Right cardiac atrium (tissue), 5 donors: ENCODE data around the gene BARHL2. TPM values are rescaled to one million over a fixed set of nuclear protein-coding genes. Genes with fewer than 3 reads are reported as not detected.

Source experiments
- ATAC-seq, 2 donors: fragments of 200-7000 bp; cut with Tn5 transposase; one replicate each; pipeline versions ENCODE4 v1.8.0 to v1.9.1; 2020; ENCODE audit warnings: moderate library complexity in 2 of 2, mild to moderate bottlenecking in 1 of 2
- DNase-seq, 3 donors: peaks; one replicate each; pipeline ENCODE4 v3.0.0-alpha.2; 2020
- H3K27ac ChIP-seq: one replicate; pipeline ENCODE4 v1.5.1; 2013; ENCODE audit warnings: mild to moderate bottlenecking, low read length, control low read depth, moderate library complexity
- H3K27me3 ChIP-seq: one replicate; pipeline ENCODE4 v1.6.1; 2013; ENCODE audit not compliant: control insufficient read depth, insufficient read depth
- H3K4me1 ChIP-seq: one replicate; pipeline ENCODE4 v1.6.1; 2013; ENCODE audit warnings: low read length; ENCODE audit not compliant: control insufficient read depth, insufficient read depth
- H3K4me3 ChIP-seq: one replicate; pipeline ENCODE4 v1.5.1; 2013; ENCODE audit warnings: low read length, control low read depth
- H3K9me3 ChIP-seq: one replicate; pipeline ENCODE4 v1.6.1; 2013; ENCODE audit warnings: low read length; ENCODE audit not compliant: control insufficient read depth
- WGBS: extraction: QIAGEN DNeasy Blood & Tissue Kit; methylation state at CpG from one replicate; pipeline ENCODE4 v1.1.7; 2013; 5-methylcytosine and 5-hydroxymethylcytosine counted together
- intact Hi-C, 4 donors: fragments of 100-400 bp; cut with DNase I; formaldehyde crosslinking; loops; one replicate each; pipeline versions ENCODE4 v1.11.0 to v1.14.0; 2022 to 2023
- polyA plus RNA-seq: library from polyadenylated mRNA; stranded (reverse); fragments of 200-250 nt; gene quantifications from one replicate; pipeline ENCODE4 v1.2.3, GENCODE V29; 2013
- total RNA-seq, 4 donors: library from RNA; stranded (reverse); fragmentation: NEBNext Ultra II Directional; extraction: Animal tissue kit (Norgen Biotek cat#: 25700); gene quantifications; one replicate each; pipeline ENCODE4 v1.2.1, GENCODE V29; 2021
- donor health status: healthy with polysubstance abuse.
- donor health status: DM: no; HTN: yes; CAD: no.
- donor health status: DM: no; HTN: no; CAD: no.
- donor health status: DM: no; HTN: yes; CAD: no; lungs with severe emphysema.
- donor health status: DM: yes; HTN: yes; CAD: no.

The BARHL2 gene
- total and polyA plus RNA-seq, 5 donors, result not detected

DNA sequence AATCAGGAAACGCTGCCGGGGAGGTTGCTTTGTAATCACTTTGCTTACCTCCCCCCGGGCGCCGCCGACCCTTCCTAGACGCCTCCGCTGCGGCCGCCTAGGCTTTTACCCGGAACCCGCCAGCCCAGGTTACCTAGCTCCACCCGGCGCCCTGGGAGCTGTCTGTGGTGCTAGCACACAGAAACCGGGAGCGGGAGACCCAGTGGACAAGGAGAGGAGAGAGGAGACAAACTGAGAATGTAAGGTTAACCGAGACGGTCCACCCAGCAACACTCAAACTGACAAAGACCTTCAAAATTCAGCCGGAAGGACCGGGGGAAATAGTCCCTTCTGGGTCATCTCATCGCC lies 9.8 kb downstream of the BARHL2 start:
- intact Hi-C loops, result no loop called here
- Histone ChIP-seq H3K4me3 (peak overlapping the region; percentile 39), H3K27me3 (peaks cover 5% of the 10 kb centered on the region), H3K4me1 (peaks cover 2% of the 10 kb centered on the region), H3K9me3 (no peaks in the 10 kb centered on the region), H3K27ac (no peak overlapping the region)
- peak in 2 of 3 donors; percentile 49 to 64 for DNase-seq
- 2% methylated on average over 21 of the region's 21 CpGs for WGBS
- peak; percentile 71 to 74 for ATAC-seq

GRCh38 chr1:90706437-90707362 lies 10.4 kb downstream of the BARHL2 start:
- H3K27ac ChIP-seq, result no peak overlapping the region
- ATAC-seq (peak; percentile 59 to 76), DNase-seq (peak; percentile 36 to 69 (median 57))
- peaks cover 7% of the 10 kb centered on the region for H3K27me3 ChIP-seq
- intact Hi-C loops, result no loop called here
- WGBS, result 2% methylated on average over 73 of the region's 73 CpGs
- no peaks in the 10 kb centered on the region for H3K9me3 ChIP-seq
- peaks cover 2% of the 10 kb centered on the region for H3K4me1 ChIP-seq
- H3K4me3 ChIP-seq, result peak overlapping the region; percentile 39

- H3K4me3 ChIP-seq, result peak overlapping the region; percentile 39
- no peak overlapping the region for H3K27ac ChIP-seq
- peaks cover 7% of the 10 kb centered on the region for H3K27me3 ChIP-seq
- no peak for DNase-seq
- ATAC-seq, result no peak
- peaks cover 1% of the 10 kb centered on the region for H3K4me1 ChIP-seq
- WGBS, result 9% methylated on average over 8 of the region's 8 CpGs
- H3K9me3 ChIP-seq, result no peaks in the 10 kb centered on the region
- intact Hi-C loops, result no loop called here
Observed at GRCh38 chr1:90705956-90706355, 11.1 kb downstream of the BARHL2 start.

GRCh38 chr1:90704817-90705216 lies 12.3 kb downstream of the BARHL2 start:
- intact Hi-C loops, result no loop called here
- ATAC-seq (no peak), DNase-seq (no peak)
- Histone ChIP-seq H3K27me3 (peaks cover 10% of the 10 kb centered on the region), H3K4me1 (no peaks in the 10 kb centered on the region), H3K27ac (no peak overlapping the region), H3K4me3 (no peak overlapping the region), H3K9me3 (no peaks in the 10 kb centered on the region)
- 8% methylated on average over 14 of the region's 14 CpGs for WGBS

GRCh38 chr1:90694846-90695245 lies 22.3 kb downstream of the BARHL2 start:
- Histone ChIP-seq H3K4me1 (no peaks in the 10 kb centered on the region), H3K4me3 (no peak overlapping the region), H3K27ac (no peak overlapping the region), H3K9me3 (no peaks in the 10 kb centered on the region), H3K27me3 (peaks cover 3% of the 10 kb centered on the region)
- WGBS, result 72% methylated on average over 3 of the region's 3 CpGs
- intact Hi-C loops, result no loop called here
- ATAC-seq (no peak), DNase-seq (no peak)

GRCh38 chr1:90687747-90688146 lies 29.4 kb downstream of the BARHL2 start:
- Histone ChIP-seq H3K27ac (no peak overlapping the region), H3K27me3 (no peaks in the 10 kb centered on the region), H3K4me1 (no peaks in the 10 kb centered on the region), H3K9me3 (no peaks in the 10 kb centered on the region), H3K4me3 (no peak overlapping the region)
- DNase-seq (no peak), ATAC-seq (no peak)
- 86% methylated on average over 3 of the region's 3 CpGs for WGBS
- intact Hi-C loops, result no loop called here

DNA sequence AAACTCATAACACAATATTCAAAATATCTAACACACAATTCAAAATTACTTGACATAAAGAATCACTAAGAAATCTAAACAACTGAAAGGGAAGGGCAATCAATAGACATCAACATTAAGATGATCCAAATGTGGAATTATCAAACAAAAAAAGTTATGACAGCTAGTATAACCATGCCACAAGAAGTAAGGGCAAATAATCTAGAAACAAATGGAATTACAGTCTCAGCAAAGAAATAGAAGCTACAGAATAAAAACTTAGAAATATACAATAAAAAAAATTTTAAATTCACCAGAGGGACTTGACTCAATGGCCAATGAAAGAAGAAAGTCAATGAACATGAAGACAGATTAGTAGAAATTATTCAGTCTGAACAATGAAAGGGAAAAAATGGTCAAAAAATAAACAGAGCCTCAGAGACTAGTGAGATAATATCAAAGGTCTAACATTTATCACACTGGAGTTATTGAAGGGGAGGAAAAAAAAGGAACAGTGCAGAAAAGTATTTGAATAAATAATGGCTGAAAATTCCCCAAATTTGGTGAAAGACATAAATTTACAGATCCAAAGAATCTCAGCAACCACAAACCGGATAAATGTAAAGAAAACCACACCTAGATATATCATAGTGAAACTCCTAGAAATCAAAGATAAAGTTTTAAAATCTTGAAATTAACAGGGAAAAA lies 41.8 kb downstream of the BARHL2 start:
- DNase-seq (no peak), ATAC-seq (no peak)
- H3K4me1 ChIP-seq, result no peaks in the 10 kb centered on the region
- no peak overlapping the region for H3K4me3 ChIP-seq
- WGBS, result 87% methylated on average over 1 of the region's 1 CpG
- no peaks in the 10 kb centered on the region for H3K27me3 ChIP-seq
- H3K9me3 ChIP-seq, result no peaks in the 10 kb centered on the region
- H3K27ac ChIP-seq, result no peak overlapping the region
- intact Hi-C loops, result no loop called here

DNA sequence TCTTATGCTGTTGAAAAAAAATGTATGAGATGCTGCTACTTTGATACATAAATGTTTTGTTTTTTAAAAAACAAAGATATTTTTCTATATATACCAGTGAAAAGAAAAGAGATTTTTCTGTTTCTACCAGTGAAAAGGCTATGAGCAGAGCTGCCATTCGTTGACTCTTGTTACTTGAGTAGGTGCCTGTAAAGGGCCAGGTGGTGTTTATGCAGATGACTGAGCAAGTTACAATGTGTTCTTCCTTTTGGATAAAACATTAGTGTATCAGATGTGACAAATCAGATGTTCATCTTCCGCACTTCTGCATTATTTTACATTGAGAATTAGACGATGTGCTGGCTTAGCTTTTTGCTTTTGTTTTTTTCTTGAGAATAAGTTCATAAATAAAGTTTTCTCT lies 45.4 kb downstream of the BARHL2 start:
- 53% methylated on average over 3 of the region's 3 CpGs for WGBS
- ATAC-seq (no peak), DNase-seq (no peak)
- Histone ChIP-seq H3K27ac (no peak overlapping the region), H3K4me3 (no peak overlapping the region), H3K27me3 (no peaks in the 10 kb centered on the region), H3K9me3 (no peaks in the 10 kb centered on the region), H3K4me1 (no peaks in the 10 kb centered on the region)
- intact Hi-C loops, result no loop called here

DNA sequence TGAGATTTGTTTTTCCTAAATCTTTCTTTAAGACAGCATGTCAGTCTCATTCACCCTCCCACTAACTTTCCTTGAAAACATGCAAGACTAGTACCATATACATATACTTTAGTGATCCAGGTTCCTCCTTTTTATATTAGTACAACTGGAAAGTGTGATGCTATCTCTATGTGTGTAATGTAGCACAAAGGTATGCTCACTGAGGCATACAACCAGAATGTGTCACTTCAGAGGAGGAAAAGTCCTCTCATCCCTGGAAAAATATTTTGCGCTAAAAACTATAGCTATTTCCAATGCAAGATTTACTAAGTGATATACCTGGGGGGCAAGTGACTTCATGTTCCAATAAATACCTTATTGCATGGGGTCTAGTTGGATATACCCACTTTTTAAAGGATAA lies 45.9 kb downstream of the BARHL2 start:
- intact Hi-C loops, result no loop called here
- 93% methylated on average over 1 of the region's 1 CpG for WGBS
- ATAC-seq, result no peak

More for the DNA sequence above, 45.9 kb downstream of the BARHL2 start:
- H3K27ac ChIP-seq, result no peak overlapping the region
- no peaks in the 10 kb centered on the region for H3K4me1 ChIP-seq
- no peak overlapping the region for H3K4me3 ChIP-seq
- H3K9me3 ChIP-seq, result no peaks in the 10 kb centered on the region
- H3K27me3 ChIP-seq, result no peaks in the 10 kb centered on the region
- no peak for DNase-seq
